Measurements from ENCODE around the gene SH2D3A.
"Not testable (repeated sequence)": the region's sequence is repeated elsewhere in the genome, so short reads cannot be mapped to it uniquely, and the experiment has no call there.

The SH2D3A gene

GRCh38 chr19:6788896-6789295 is 21.7 kb upstream of the SH2D3A start:
- no peak for DNase-seq

- DNase-seq = no peak
Measured at GRCh38 chr19:6787393-6787792, 20.2 kb upstream of the SH2D3A start.

- no peak for DNase-seq
Measured at GRCh38 chr19:6779206-6779605, 12.0 kb upstream of the SH2D3A start.

DNA sequence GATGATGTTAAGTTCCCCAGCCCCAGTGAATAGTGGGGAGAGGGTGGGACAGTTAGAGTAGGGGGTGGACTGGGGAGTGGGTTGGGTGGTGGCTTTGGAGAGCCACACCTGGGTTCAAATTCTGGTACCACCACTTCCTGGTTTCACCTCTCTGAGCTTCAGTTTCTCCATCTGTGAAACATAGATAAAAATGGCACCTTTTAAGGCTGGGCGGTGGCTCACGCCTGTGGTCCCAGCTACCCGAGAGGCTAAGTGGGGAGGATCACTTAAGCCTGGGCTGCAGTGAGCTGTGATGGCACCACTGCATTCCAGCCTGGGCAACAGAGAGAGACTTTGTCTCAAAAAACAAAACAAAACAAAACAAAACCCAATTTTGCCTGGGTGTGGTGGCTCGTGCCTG is 11.2 kb upstream of the SH2D3A start:
- no peak for DNase-seq

- no peak for DNase-seq
Measured at GRCh38 chr19:6777434-6777833, 10.2 kb upstream of the SH2D3A start.

GRCh38 chr19:6776999-6777398 is 9.8 kb upstream of the SH2D3A start:
- no peak for DNase-seq

DNA sequence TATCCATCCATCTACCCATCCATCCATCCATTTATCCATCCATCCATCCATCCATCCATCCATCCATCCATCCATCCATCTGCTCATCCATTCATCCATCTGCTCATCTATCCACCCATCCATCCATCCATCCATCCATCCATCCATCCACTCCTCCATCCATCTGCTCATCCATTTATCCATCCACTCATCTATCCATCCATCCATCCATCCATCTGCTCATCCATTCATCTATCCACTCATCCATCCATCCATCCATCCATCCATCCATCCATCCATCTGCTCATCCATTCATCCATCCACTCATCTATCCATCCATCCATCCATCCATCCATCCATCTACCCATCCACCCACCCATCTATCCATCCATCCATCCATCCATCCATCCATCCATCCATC is 8.8 kb upstream of the SH2D3A start:
- not testable (repeated sequence) for DNase-seq

- DNase-seq = peak; percentile 86 to 90
Measured at GRCh38 chr19:6774821-6775707, 7.8 kb upstream of the SH2D3A start.

GRCh38 chr19:6773323-6773931 is 6.2 kb upstream of the SH2D3A start:
- DNase-seq = peak; percentile 91 to 92

GRCh38 chr19:6772866-6773322 is 5.7 kb upstream of the SH2D3A start:
- DNase-seq = no peak

GRCh38 chr19:6772028-6772865 is 5.0 kb upstream of the SH2D3A start, which contains the start of gene VAV1:
TSS of gene VAV1 (plus strand) at chr19:6772708. CDS start at chr19:6772808, 100 bp downstream.
- DNase-seq = peak; percentile 93 to 97

- not testable (repeated sequence) for DNase-seq
Measured at GRCh38 chr19:6771648-6772027, 4.4 kb upstream of the SH2D3A start.

DNA sequence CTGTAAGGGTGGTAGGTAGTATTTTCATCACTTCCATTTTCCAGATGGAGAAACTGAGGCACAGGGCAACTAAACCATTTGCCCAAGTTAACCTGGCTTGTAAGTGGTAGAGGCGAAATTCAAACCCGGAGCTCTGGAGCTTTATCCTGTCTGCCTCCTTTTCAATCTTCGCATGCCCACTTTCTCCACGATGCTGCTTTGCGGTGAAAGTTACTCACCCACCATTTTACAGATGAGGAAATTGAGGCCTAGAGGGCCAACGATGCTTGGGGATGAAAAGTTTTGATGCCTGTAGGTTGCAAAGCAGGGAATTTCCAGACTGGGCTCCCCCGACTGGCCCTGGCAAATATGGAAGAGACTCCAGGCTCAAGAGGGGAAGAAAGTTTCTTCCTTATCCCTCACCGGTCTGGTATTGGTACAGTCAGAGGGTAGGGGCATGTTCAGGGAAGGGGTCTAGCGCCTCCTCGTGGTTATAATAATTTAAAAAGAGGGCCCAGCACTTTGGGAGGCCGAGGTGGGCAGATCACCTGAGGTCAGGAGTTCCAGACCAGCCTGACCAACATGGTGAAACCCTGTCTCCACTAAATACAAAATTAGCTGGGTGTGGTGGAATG is 1.9 kb upstream of the SH2D3A start:
- DNase-seq = peak; percentile 54 to 65

DNA sequence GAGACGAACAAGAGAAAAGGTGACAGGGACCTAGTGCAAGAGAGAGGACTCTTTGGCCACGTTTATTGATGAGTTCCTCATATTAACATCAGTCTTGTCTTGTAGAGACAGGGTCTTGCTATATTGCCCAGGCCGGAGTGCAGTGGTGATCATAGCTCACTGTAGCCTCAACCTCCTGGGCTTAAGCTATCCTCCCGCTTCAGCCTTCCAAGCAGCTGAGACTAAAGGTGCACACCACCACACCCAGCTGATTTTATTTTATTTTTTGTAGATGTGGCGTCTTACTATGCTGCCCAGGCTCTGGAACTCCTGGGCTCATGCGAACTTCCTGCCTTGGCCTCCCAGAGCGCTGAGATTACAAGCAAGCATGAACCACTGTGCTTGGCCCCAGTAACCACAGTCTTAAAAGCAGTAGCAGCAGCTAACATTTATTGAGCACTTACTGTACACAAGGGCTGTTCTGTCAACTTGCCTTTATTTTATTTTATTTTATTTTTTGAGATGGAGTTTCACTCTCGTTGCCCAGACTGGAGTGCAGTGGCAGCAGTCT is 1.1 kb upstream of the SH2D3A start:
- no peak for DNase-seq

DNA sequence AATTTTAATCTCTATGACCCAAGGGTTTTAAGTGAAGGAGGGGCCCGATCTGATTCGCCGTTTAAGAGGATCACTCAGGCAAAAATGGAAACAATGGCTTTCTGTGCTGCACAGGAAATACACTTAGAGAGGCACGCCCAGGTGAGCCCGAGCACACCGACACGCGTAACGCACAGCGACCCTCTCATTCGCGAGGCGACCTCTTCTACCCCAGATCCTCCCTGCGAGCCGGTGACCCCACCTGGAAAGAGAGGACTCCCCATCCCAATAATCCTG is 216 bp downstream of the SH2D3A start:
- DNase-seq = no peak

GRCh38 chr19:6766357-6767080 is 716 bp downstream of the SH2D3A start:
- DNase-seq = no peak

GRCh38 chr19:6765738-6766356 is 1.4 kb downstream of the SH2D3A start:
- DNase-seq = no peak

GRCh38 chr19:6762253-6762797 is 4.9 kb downstream of the SH2D3A start:
- DNase-seq = not testable (repeated sequence)

DNA sequence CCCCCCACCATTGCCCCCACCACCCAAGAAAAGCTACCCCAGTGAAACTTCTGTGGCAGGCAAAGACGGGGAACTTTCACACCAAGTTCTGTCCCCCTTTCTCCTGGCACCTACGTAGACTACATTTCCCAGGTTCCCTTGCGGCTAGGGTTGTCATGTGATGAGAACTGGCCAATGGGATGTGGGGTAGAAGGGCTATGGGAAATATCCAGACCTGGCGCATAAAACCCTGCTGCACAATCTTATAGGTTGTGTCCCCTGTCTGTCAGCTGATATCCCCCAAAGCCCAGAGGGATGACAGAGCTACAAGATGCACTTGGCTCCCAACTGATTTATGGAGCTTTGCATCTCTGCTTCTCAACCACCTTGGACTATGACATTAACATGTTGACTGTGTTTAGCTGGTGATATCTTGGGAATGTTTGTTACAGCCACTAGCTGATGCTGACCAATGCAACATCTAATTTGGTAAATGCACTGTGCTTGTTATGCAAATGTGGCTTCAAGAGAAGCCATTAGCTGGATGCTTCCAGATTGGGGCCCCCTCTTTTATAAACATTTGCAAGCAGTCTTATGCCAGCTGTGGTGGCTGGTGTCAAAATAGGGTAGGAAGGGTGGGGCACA is 6.1 kb downstream of the SH2D3A start:
- peak; percentile 34 to 44 for DNase-seq

DNA sequence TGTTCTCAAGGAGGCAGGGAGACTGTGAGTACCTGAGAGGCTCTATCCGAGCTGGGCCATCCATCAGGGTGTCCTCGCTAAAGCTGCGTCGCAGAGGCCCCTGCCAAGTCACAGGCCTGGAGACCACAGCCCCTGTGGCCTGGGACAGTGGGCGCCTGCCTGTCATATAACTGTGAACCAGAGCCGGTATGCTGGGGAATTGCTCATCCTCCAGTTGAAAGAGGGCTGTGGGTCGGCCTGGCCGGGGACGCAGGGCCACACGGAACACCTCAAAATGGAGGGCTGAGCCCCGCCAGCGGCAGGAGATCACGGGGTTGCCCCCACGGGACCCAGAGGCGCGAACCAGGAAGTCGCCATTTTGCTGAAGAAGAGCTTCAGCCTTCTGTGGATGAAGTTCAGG is 6.6 kb downstream of the SH2D3A start:
- DNase-seq = no peak
